GM21717 (cell line): ENCODE data around the gene RNF168.
"Not testable (repeated sequence)": the region's sequence is repeated elsewhere in the genome, so short reads cannot be mapped to it uniquely, and the experiment has no call there.

Experiments used
- ATAC-seq: cut with Tn5 transposase; IDR thresholded peaks from one replicate; pipeline ENCODE4 v1.9.1; 2021; ENCODE audit warnings: mild to moderate bottlenecking, moderate library complexity; ENCODE audit not compliant: unreplicated experiment

The RNF168 gene

DNA sequence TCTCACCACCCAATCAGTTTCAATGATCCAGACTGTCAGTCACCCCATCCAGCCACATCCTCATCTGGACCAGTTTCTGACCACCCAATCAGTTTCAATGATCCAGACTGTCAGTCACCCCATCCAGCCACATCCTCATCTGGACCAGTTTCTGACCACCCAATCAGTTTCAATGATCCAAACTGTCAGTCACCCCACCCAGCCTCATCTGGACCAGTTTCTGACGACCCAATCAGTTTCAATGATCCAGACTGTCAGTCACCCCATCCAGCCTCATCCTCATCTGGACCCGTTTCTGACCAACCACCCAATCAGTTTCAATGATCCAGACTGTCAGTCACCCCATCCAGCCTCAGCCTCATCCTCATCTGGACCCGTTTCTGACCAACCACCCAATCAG, 33.4 kb downstream of the RNF168 start:
- ATAC-seq: not testable (repeated sequence)

- ATAC-seq: no peak
These were observed 39.8 kb downstream of the RNF168 start for GRCh38 chr3:196463804-196464203.

- ATAC-seq: no peak
These were observed 40.2 kb downstream of the RNF168 start for GRCh38 chr3:196463478-196463756.

DNA sequence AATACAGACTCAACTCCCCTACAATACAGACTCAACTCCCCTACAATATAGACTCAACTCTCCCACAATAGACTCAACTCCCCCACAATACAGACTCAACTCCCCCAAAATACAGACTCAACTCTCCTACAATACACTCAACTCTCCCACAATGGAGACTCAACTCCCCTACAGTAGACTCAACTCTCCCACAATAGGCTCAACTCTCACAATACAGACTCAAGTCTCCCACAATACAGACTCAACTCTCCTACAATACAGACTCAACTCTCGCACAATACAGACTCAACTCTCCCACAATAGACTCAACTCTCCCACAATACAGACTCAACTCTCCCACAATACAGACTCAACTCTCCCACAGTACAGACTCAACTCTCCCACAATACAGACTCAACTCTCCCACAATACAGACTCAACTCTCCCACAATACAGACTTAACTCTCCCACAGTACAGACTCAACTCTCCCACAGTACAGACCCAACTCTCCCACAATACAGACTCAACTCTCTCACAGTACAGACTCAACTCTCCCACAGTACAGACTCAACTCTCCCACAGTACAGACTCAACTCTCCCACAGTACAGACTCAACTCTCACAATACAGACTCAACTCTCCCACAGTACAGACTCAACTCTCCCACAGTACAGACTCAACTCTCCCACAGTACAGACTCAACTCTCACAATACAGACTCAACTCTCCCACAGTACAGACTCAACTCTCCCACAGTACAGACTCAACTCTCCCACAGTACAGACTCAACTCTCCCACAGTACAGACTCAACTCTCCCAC, 40.7 kb downstream of the RNF168 start:
- ATAC-seq: not testable (repeated sequence)

DNA sequence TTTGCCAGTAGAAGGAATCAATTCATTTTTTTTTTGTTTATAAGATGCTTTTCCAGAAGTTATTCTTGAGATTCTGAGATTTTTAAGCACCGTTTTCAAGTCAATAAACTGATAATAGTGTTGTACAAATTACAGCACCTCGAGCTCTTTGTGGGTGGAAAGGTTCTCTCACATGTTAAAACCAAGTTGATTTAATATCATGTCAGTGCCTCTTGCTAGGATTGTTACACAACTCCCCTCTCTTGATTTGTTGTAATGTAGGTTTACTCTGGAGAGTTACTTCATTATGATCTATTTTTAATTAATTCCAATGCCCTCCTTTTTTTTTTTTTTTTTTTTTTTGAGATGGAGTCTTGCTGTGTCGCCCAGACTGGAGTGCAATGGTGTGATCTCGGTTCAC, 45.5 kb downstream of the RNF168 start:
- no peak for ATAC-seq

DNA sequence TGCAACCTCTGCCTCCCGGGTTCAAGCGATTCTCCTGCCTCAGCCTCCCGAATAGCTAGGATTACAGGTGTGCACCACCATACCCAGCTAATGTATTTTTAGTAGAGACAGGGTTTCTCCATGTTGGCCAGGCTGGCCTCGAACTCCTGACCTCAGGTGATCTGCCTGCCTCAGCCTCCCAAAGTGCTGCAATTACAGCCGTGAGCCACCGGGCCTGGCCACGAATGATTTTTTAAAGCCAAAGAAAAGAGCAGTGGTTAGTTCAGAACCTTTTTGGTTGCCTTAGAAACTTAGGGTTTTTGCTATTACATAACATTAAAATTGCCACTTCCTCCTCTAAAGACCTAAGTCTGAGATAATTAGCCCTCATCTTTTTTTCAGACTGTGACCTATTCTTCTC, 46.1 kb downstream of the RNF168 start:
- not testable (repeated sequence) for ATAC-seq

DNA sequence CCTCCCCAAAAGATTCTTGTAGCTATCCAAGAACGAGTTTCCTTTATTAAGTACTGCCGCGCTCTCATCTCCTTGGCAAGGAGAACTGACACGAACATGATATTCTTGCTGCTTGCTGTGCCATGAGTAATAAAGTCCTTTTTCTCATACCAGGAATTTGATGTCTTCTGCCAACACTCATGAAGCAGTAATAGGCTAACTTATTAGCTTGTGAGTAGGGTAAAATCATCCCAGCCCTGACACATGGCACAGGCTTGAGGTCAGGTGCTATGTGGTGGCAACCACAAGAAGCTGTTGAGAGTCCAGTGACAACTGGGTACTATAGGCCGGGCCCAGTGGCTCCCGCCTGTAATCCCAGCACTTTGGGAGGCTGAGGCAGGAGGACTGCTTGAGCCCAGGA, 48.6 kb downstream of the RNF168 start:
- ATAC-seq: no peak

DNA sequence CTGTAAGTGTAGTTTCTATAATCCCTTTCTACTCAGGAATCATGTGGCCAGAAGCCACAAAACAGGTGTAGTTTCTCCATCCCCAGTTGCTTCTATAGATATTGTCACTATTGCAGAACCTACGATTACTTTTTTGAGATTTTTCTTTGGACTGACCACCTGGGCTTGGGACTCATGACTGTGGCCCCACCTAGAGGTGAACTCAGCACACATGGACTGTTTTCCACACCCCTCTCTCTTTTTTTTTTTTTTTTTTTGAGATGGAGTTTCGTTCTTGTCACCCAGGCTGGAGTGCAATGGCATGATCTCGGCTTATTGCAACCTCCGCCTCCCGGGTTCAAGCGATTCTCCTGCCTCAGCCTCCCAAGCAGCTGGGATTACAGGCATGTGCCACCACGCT, 58.2 kb downstream of the RNF168 start:
- not testable (repeated sequence) for ATAC-seq

- ATAC-seq: no peak
These were observed 59.1 kb downstream of the RNF168 start for GRCh38 chr3:196444500-196444894.

GRCh38 chr3:196440696-196441095, 62.9 kb downstream of the RNF168 start:
- no peak for ATAC-seq

DNA sequence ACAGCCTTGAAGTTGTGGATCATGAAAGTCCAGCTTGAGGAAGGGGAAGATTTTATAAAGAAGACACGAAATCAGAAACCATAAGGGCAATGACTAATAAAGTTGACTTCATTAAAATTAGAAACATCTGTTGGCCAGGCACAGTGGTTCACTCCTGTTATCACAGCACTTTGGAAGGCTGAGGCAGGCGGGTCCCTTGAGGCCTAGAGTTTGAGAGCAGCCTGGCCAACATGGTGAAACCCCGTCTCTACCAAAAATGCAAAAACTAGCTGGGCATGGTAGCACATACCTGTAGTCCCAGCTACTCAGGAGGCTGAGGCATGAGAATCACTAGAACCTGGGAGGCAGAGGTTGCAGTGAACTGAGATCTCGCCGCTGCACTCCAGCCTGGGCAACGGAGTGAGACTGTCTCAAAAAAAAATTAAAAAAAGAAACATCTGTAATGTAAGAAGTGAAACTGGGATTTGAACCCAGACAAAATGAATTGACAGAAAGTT, 63.5 kb downstream of the RNF168 start:
- ATAC-seq: no peak

GRCh38 chr3:196432137-196432879, 71.3 kb downstream of the RNF168 start, which contains the start of gene UBXN7:
UBXN7 (minus strand) TSS chr3:196432427; CDS start chr3:196432399, 28 bp downstream.
- peak; percentile 66 for ATAC-seq

GRCh38 chr3:196431181-196432136, 72.1 kb downstream of the RNF168 start:
- peak; percentile 37 for ATAC-seq

- no peak for ATAC-seq
These were observed 75.5 kb downstream of the RNF168 start for GRCh38 chr3:196428041-196428440.

GRCh38 chr3:196424421-196424820, 79.1 kb downstream of the RNF168 start:
- not testable (repeated sequence) for ATAC-seq

GRCh38 chr3:196423044-196423781, 80.4 kb downstream of the RNF168 start:
- ATAC-seq: no peak

GRCh38 chr3:196421668-196422067, 81.9 kb downstream of the RNF168 start:
- ATAC-seq: not testable (repeated sequence)

- ATAC-seq: no peak
These were observed 84.2 kb downstream of the RNF168 start for GRCh38 chr3:196419386-196419785.
